ENCODE results near the gene PNMA8B.

DNA sequence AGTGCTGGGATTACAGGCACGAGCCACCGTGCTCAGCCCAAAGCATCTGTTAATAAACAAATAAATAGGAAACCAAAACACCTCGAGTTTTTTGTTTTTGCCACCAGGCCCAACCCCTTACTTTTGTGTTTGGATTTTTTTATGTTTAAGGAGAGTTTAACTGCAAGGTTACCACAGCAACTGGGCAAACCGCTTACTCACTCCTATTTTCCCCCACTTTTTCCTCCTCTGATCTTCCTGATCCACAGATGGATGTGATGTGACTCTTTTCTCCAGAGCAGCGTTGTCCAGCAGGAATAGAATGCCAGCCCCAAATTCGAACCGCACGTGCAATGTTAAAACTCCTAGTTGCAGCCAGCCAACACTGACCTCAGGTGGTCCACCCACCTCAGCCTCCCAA lies 2.1 kb upstream of the PNMA8B start:
- TF ChIP-seq, protein P1, sequence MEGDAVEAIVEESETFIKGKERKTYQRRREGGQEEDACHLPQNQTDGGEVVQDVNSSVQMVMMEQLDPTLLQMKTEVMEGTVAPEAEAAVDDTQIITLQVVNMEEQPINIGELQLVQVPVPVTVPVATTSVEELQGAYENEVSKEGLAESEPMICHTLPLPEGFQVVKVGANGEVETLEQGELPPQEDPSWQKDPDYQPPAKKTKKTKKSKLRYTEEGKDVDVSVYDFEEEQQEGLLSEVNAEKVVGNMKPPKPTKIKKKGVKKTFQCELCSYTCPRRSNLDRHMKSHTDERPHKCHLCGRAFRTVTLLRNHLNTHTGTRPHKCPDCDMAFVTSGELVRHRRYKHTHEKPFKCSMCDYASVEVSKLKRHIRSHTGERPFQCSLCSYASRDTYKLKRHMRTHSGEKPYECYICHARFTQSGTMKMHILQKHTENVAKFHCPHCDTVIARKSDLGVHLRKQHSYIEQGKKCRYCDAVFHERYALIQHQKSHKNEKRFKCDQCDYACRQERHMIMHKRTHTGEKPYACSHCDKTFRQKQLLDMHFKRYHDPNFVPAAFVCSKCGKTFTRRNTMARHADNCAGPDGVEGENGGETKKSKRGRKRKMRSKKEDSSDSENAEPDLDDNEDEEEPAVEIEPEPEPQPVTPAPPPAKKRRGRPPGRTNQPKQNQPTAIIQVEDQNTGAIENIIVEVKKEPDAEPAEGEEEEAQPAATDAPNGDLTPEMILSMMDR (IDR thresholded peaks at IDR 0.05), result no peak
- no peak for TF ChIP-seq POLR2A (IDR thresholded peaks at IDR 0.05)

All from breast epithelium (tissue), 3 donors.